ENCODE data around the gene COL26A1.
"Not testable (repeated sequence)": the region's sequence is repeated elsewhere in the genome, so short reads cannot be mapped to it uniquely, and the experiment has no call there.

The COL26A1 gene

DNA sequence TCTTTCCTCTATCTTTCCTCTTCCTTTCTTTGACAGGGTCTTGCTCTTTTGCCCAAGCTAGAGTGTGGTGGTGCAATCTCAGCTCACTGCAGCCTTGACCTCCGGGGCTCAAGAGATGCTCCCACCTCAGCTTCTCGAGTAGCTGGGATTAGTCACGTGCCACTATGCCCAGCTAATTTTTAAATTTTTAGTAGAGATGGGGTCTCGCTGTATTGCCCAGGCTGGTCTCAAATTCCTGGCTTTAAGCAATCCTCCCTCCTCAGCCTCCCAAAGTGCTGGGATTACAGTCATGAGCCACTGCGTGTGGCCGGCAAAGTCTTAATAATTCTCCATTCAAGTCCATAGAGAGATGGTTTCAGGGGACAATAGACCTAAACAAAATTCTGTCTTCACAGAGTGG, 40.2 kb downstream of the COL26A1 start:
- no peak for DNase-seq

- DNase-seq: no peak
Measured at GRCh38 chr7:101405474-101406067, 42.9 kb downstream of the COL26A1 start.

GRCh38 chr7:101410743-101411507, 48.2 kb downstream of the COL26A1 start:
- DNase-seq: peak; percentile 86

GRCh38 chr7:101411508-101411874, 48.8 kb downstream of the COL26A1 start:
- DNase-seq: no peak

GRCh38 chr7:101412976-101413375, 50.3 kb downstream of the COL26A1 start:
- no peak for DNase-seq

- no peak for DNase-seq
Measured at GRCh38 chr7:101418694-101419093, 56.0 kb downstream of the COL26A1 start.

DNA sequence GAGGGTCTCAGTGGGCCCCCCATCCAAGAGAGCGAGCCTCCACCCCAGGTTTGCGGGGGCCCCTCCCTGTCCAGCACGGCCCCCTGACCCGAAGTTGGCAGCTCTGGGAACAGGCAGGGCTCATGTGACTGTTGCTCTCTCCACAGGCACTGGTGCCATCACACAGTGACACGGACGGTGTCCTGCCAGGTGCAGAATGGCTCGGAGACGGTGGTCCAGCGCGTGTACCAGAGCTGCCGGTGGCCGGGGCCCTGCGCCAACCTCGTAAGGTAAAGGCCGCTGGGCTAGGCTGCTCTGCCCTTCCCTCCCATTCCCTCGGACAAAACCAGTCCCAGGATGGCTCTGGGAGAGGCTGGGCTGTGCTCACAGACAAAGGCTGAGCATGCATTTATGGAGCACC, 57.2 kb downstream of the COL26A1 start:
- no peak for DNase-seq

DNA sequence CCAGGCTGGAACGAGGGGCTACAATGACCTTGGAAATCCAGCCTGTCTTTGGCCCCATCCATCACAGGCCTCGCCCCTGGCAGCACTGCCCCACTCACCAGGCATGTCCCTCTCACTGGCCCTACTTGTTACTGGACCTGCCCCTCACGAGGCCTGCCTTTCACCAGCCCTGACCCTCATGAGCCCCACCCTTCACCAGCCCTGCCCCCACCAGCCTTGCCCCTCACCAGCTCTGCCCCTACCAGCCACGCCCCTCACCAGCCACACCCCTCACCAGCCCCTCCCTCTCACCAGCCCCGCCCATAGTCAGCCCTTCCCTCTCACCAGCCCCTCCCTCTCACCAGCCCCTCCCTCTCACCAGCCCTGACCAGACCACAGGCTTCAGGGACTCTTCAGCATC, 57.8 kb downstream of the COL26A1 start:
- peak; percentile 85 for DNase-seq

GRCh38 chr7:101422356-101423195, 59.9 kb downstream of the COL26A1 start:
- no peak for DNase-seq

GRCh38 chr7:101426303-101427011, 63.8 kb downstream of the COL26A1 start:
- DNase-seq: no peak

DNA sequence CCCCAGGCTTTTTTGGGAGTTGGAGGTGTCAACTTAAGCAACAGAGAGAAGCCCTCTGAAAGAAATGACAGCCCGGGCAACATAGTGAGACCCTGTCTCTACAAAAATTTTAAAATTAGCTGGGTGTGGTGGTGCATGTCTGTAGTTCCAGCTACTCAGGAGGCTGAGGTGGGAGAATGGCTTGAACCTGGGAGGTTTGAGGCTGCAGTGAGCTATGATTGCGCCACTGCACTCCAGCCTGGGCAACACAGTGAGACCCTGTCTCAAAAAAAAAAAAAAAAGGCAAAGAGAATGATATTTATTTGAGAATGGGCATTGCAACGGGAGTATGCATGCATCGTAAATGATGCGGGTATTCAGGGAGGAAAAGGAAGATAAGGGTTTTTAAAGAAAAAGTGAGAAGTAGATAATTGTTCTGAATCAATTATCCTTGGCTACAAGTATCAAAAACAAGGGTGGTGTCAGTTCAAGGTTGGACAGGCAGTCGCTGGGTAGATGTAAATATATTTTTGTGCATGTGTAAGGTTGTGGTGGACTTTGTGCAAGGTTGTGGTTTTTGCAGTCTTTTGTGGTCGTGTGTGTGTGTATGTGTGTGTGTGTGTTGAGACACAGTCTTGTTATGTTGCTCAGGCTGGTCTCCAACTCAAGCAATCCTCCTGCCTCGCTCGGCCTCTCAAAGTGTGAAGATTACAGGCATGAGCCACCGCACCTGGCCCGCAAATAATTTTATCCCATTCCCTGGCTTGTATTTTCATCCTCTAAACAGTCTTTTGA, 65.6 kb downstream of the COL26A1 start:
- no peak for DNase-seq

GRCh38 chr7:101432316-101432715, 69.6 kb downstream of the COL26A1 start:
- no peak for DNase-seq

- DNase-seq: no peak
Measured at GRCh38 chr7:101433688-101434087, 71.0 kb downstream of the COL26A1 start.

- not testable (repeated sequence) for DNase-seq
Measured at GRCh38 chr7:101434155-101434554, 71.5 kb downstream of the COL26A1 start.

DNA sequence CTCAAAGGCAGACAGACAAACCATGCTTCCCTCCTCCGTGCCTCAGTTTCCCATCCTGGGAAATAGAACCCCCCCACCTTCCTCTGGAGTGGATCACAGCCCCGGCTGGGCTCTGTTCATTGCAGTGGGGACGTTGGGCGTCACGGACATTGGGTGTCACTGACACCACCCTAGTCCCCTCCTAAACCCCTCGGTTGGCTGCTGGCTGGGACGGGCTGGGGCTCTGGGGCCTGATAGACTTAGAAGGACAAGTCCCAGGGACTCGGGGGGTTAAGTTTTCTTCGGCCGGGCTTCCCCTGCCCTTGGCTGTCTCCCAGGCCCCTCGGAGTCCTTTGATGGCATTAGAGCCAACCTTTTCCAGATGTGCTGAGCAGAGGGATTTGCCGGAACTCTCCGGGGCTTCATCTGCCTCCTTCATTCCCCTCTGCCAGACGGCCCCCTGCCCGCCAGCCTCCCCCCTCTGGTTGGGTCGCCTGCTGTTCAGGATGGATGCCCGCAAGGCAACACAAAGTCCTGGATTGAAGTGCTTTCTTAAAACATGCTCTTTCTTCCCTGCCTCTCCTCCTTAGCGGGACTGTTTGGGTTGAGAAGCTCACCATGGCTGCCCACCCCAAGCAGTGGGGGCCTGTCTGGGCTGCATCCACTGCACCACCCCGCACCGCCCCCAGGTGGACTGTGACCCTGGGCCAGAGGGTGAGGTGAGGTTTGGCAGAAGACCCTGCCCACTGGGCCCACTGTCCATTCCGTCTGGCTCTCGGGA, 73.0 kb downstream of the COL26A1 start:
- no peak for DNase-seq

- no peak for DNase-seq
Measured at GRCh38 chr7:101436221-101436735, 73.6 kb downstream of the COL26A1 start.

GRCh38 chr7:101436857-101437576, 74.3 kb downstream of the COL26A1 start:
- DNase-seq: peak; percentile 88

DNA sequence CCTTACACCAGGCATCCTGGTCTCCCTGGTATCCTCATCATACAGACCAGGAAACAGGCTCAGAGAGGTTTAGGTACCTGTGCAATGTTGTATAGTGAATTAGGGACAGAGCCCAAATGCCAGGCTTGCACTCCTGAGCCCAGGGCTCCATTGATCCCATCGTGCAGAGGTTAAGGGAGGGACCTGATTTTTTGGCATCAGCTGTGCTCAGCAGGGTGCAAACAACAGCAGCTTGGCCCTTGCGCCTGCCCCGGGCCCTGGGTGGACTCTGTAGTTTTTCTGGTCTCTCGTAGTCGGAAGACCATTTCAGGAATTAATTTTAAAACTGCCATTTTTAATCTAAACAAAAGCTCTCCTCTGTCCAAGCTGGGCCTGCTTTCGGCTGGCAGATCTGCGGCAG, 79.2 kb downstream of the COL26A1 start:
- no peak for DNase-seq

DNA sequence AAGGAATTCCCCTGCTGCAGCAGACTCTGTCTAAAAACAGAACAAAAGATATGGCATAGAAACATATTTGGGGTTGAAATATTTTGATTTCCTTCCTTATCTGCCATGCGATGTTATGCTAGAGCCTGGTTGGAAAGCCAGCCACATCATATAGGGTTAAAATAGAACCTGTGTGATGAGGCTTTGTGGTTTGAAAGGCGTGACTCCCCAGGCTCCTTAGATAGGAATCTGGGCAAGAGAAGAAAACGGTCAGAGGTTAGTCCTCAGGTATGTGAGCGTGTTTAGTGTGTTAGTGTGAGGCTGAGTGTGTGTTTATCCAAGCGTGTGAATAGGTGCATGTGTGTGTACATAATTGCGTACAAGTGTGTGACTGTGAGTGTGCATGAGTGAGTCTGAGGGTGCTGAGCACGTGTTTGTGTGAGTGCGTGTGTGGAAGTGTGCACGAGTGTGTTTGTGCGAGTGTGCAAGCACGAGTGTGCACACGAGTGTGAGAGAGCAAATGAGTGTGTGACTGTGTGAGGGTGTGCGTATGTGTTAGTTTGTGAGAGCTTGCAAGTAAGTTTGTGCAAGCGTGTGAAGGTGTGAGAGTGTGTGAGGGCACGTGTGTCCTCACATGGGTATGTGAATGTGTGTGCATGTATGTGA, 79.9 kb downstream of the COL26A1 start:
- DNase-seq: no peak

GRCh38 chr7:101450064-101450463, 87.4 kb downstream of the COL26A1 start:
- DNase-seq: no peak
